K562 (cell line): Measurements from ENCODE around the gene GHRH. TPM values are rescaled to one million over a fixed set of nuclear protein-coding genes. Genes with fewer than 3 reads are reported as not detected.

ENCODE experiments used
- ATAC-seq: fragments of 200-7000 bp; cut with Tn5 transposase; 3 replicates; pipeline ENCODE4 v1.9.1; 2020; ENCODE audit warnings: moderate library complexity
- BruUV-seq: library from RNA; stranded (reverse); fragments of 400-500 nt; replicated peaks from 2 replicates; lab custom pipeline; 2021; lab: Mats Ljungman, UMichigan
- CTCF ChIA-PET: fragments of 300-600 bp; formaldehyde crosslinking; extraction: SDS; loops from one replicate; lab custom pipeline; 2021; ENCODE audit warnings: low intra/inter-chr PET ratio; lab: Yijun Ruan, JAX
- POLR2A ChIA-PET: fragments of 300-600, 350-650 bp; sonication (Branson Sonifier 250); formaldehyde crosslinking; extraction: SDS; loops from one replicate; lab custom pipeline; 2021; ENCODE audit warnings: antibody characterized with exemption, inconsistent platforms; lab: Yijun Ruan, JAX
- DNase-seq, 4 experiments: peaks; one replicate each; pipeline versions ENCODE4 v3.0.0 to v3.0.0-alpha.2; 2011 to 2018; ENCODE audit warnings: low spot score in 3 of 4, mixed read lengths in 3 of 4; ENCODE audit errors: extremely low read depth in 1 of 4
- FAIRE-seq: peaks from 2 replicates; lab custom pipeline; 2011; peaks lifted over from hg19 to GRCh38; lab: Jason Lieb, UNC
- H2AFZ ChIP-seq: 2 replicates; pipeline ENCODE4 v1.6.0; 2011; ENCODE audit warnings: low read depth, low read length, control low read depth, inconsistent platforms
- H3K27ac ChIP-seq: fragments of 200-600 bp; 3 replicates; pipeline ENCODE4 v1.8.0; 2011; ENCODE audit warnings: low read depth, mild to moderate bottlenecking, control low read depth, inconsistent platforms, low read length, moderate library complexity, mixed read lengths; ENCODE audit errors: extremely low read depth
- H3K27me3 ChIP-seq, 2 experiments: fragments of 300-600 bp in 1 of 2; 2 replicates in 1 of 2; 3 replicates in 1 of 2; pipeline versions ENCODE4 v1.6.0 to v1.8.0; 2011; ENCODE audit warnings: inconsistent platforms in 2 of 2, low read length in 2 of 2, mild to moderate bottlenecking in 1 of 2, mixed read lengths in 1 of 2, moderate library complexity in 1 of 2; ENCODE audit not compliant: control insufficient read depth in 2 of 2, insufficient read depth in 2 of 2
- H3K36me3 ChIP-seq: fragments of 300-600 bp; 3 replicates; pipeline ENCODE4 v1.8.0; 2011; ENCODE audit warnings: mild to moderate bottlenecking, low read length, inconsistent platforms; ENCODE audit not compliant: control insufficient read depth, insufficient read depth
- H3K4me1 ChIP-seq, 2 experiments: fragments of 200-600 bp in 1 of 2; replicated peaks in 1 of 2; 2 replicates in 1 of 2; 3 replicates in 1 of 2; pipeline versions ENCODE4 v1.5.1 to v1.8.0; 2011; ENCODE audit warnings: inconsistent platforms in 2 of 2, low read length in 2 of 2, mild to moderate bottlenecking in 1 of 2, mixed read lengths in 1 of 2, moderate library complexity in 1 of 2; ENCODE audit not compliant: control insufficient read depth in 2 of 2, insufficient read depth in 2 of 2
- H3K4me2 ChIP-seq: 2 replicates; pipeline ENCODE4 v1.6.1; 2011; ENCODE audit warnings: low read length, control low read depth, inconsistent platforms, mixed read lengths; ENCODE audit not compliant: insufficient read depth
- H3K4me3 ChIP-seq: fragments of 200-600 bp; sonication (generic), shearing (Covaris generic); 2 replicates; pipeline ENCODE4 v1.5.1; 2016; ENCODE audit warnings: control low read depth, inconsistent platforms
- H3K79me2 ChIP-seq: fragments of 200-600 bp; 3 replicates; pipeline ENCODE4 v1.8.0; 2011; ENCODE audit warnings: low read length, inconsistent platforms; ENCODE audit not compliant: control insufficient read depth, insufficient read depth
- H3K9ac ChIP-seq, 2 experiments: 2 replicates each; pipeline versions ENCODE4 v1.6.0 to v1.6.1; 2011; ENCODE audit warnings: low read depth in 2 of 2, low read length in 2 of 2, control low read depth in 1 of 2, inconsistent platforms in 1 of 2, mild to moderate bottlenecking in 1 of 2, mixed read lengths in 1 of 2; ENCODE audit not compliant: insufficient read depth in 1 of 2
- H3K9me1 ChIP-seq: one replicate; pipeline ENCODE4 v1.6.0; 2011; ENCODE audit warnings: inconsistent platforms, mild to moderate bottlenecking, low read length, moderate library complexity; ENCODE audit not compliant: control insufficient read depth, insufficient read depth
- H3K9me3 ChIP-seq: replicated peaks from 2 replicates; pipeline ENCODE4 v1.5.1; 2011; ENCODE audit warnings: low read depth, low read length, inconsistent platforms; ENCODE audit not compliant: control insufficient read depth, insufficient read depth
- H4K20me1 ChIP-seq: replicated peaks from 2 replicates; pipeline ENCODE4 v1.6.1; 2011; ENCODE audit warnings: low read length, inconsistent platforms, mixed read lengths; ENCODE audit not compliant: control insufficient read depth, insufficient read depth
- DEAF1 ChIP-seq: fragments of 450-650 bp; formaldehyde crosslinking; IDR thresholded peaks from 2 replicates; pipeline ENCODE4 v1.4.0; 2020; ENCODE audit warnings: mild to moderate bottlenecking, moderate library complexity
- EP400 ChIP-seq: fragments of 450-650 bp; IDR thresholded peaks from 2 replicates; pipeline ENCODE4 v1.6.1; 2017; ENCODE audit warnings: antibody characterized with exemption, mild to moderate bottlenecking, moderate library complexity
- FOXA1 ChIP-seq: fragments of 450-650 bp; IDR thresholded peaks from 2 replicates; pipeline ENCODE4 v1.6.1; 2016; ENCODE audit warnings: mild to moderate bottlenecking, borderline replicate concordance
- MNT ChIP-seq, 2 experiments: fragments of 450-650 bp; conservative IDR thresholded peaks; 2 replicates each; pipeline ENCODE4 v1.6.1; 2017; ENCODE audit warnings: mild to moderate bottlenecking in 2 of 2, moderate library complexity in 2 of 2
- NFYB ChIP-seq: IDR thresholded peaks from 2 replicates; pipeline ENCODE4 v1.6.1; 2011; ENCODE audit warnings: mild to moderate bottlenecking, moderate library complexity; ENCODE audit not compliant: insufficient read length; ENCODE audit errors: extremely low read depth
- NKRF ChIP-seq: fragments of 450-650 bp; IDR thresholded peaks from 2 replicates; pipeline ENCODE4 v1.6.1; 2016; ENCODE audit warnings: borderline replicate concordance
- RBM22 ChIP-seq: fragments of 200-400 bp; formaldehyde crosslinking; IDR thresholded peaks from 2 replicates; pipeline ENCODE4 v1.6.1; 2018; ENCODE audit warnings: low read length, low read depth; ENCODE audit not compliant: poor library complexity, severe bottlenecking
- RNF2 ChIP-seq: sonication (generic); IDR thresholded peaks from 2 replicates; pipeline ENCODE4 v1.6.1; 2016
- SRF ChIP-seq, 2 experiments: fragments of 250-450, 450-650 bp in 1 of 2; sonication (Bioruptor Pico) in 1 of 2; sonication (generic) in 1 of 2; formaldehyde crosslinking; IDR thresholded peaks; 2 replicates each; pipeline versions ENCODE4 v1.5.0 to v1.5.1; 2020 to 2022; ENCODE audit warnings: mild to moderate bottlenecking in 1 of 2, missing genetic modification reagents in 1 of 2
- SUPT5H ChIP-seq: fragments of 450-650 bp; IDR thresholded peaks from 2 replicates; pipeline ENCODE4 v1.6.1; 2016
- TFAM ChIP-seq: fragments of 250-450 bp; sonication (Bioruptor Pico); conservative IDR thresholded peaks from 2 replicates; pipeline ENCODE4 v1.5.0; 2021; ENCODE audit warnings: mild to moderate bottlenecking, moderate library complexity
- WGBS: fragments of 100-300 bp; shearing (Covaris generic); methylation state at CpG from one replicate; pipeline ENCODE4 v1.1.6; 2016; ENCODE audit warnings: low coverage, mixed read lengths; ENCODE audit not compliant: insufficient coverage; ENCODE audit errors: missing lambda C conversion rate; 5-methylcytosine and 5-hydroxymethylcytosine counted together
- in situ Hi-C: fragments of 300-500 bp; cut with MboI; formaldehyde crosslinking; loops from 4 replicates; pipeline ENCODE4 v1.15.0; 2018; ENCODE audit warnings: inconsistent platforms, mixed read lengths
- intact Hi-C: fragments of 100-400 bp; cut with micrococcal nuclease; formaldehyde crosslinking; loops from 2 replicates; pipeline ENCODE4 v1.14.2; 2022
- polyA plus RNA-seq, 8 experiments: library from polyadenylated mRNA; depleted of rRNA in 4 of 8; stranded (reverse) in 5 of 8; unstranded in 3 of 8; fragments of >200 nt; fragmentation: Nextera tagmentation in 2 of 8; fragmentation: Illumina TruSeq in 1 of 8; extraction: Ambion mirVana in 2 of 8; extraction: Trizol in 1 of 8; gene quantifications; 2 replicates each; pipeline versions ENCODE4 v1.2.1 to v1.2.3, GENCODE V29; 2011 to 2014; ENCODE audit warnings: inconsistent platforms in 1 of 8, missing spikeins in 1 of 8
- total RNA-seq, 7 experiments: library from RNA; depleted of rRNA in 6 of 7; stranded (reverse); fragments of >200 nt in 6 of 7; fragmentation: Illumina TruSeq in 2 of 7; extraction: Trizol in 2 of 7; gene quantifications; 2 replicates each; pipeline versions ENCODE4 v1.2.1 to v1.2.3, GENCODE V29; 2011 to 2021; ENCODE audit warnings: low replicate concordance in 1 of 7

Gene GHRH
- total and polyA plus RNA-seq, 9 of the 15 experiments (the other 6 are each of a cell fraction or from before 2014, with no cell fraction given): not detected

GRCh38 chr20:37309290-37309689 is 47.7 kb upstream of the GHRH start:
- ChIA-PET POLR2A (interaction anchor here (1.5 kb wide), 1 partner anchor 18 kb away, joined by 3 read pairs; no protein-coding TSS in a partner anchor), CTCF (no interaction called here)
- DNase-seq (no peak), FAIRE-seq (no peak), ATAC-seq (no peak)
- H3K27me3 ChIP-seq: no peaks in the 10 kb centered on the region
- intact Hi-C loops: no loop called here
- H3K4me1 ChIP-seq: peaks cover 14 to 19% of the 10 kb centered on the region in 2 experiments
- no peak overlapping the region for H3K4me2 ChIP-seq
- H2AFZ ChIP-seq: no peak overlapping the region
- no peak overlapping the region for H3K27ac ChIP-seq
- no peak overlapping the region for H3K9ac ChIP-seq
- in situ Hi-C loops: no loop called here
- WGBS: 98% methylated on average over 6 of the region's 6 CpGs
- no TSS peak for BruUV-seq
- no peaks in the 10 kb centered on the region for H3K9me1 ChIP-seq
- no peaks in the 10 kb centered on the region; the same call in 2 of the 3 replicates for H3K79me2 ChIP-seq
- peaks cover 3% of the 10 kb centered on the region; the same call in 1 of the 2 replicates for H4K20me1 ChIP-seq
- no peak overlapping the region for H3K4me3 ChIP-seq
- no peaks in the 10 kb centered on the region for H3K9me3 ChIP-seq
- peaks cover 64% of the 10 kb centered on the region; the same call in 2 of the 3 replicates for H3K36me3 ChIP-seq
- TF ChIP-seq FOXA1: no peak
- TF ChIP-seq RNF2: no peak
- TF ChIP-seq MNT (conservative IDR thresholded peaks at IDR 0.05): no peak
- TF ChIP-seq RBM22: no peak
- no peak for TF ChIP-seq NFYB
- no peak for TF ChIP-seq TFAM
- no peak for TF ChIP-seq NKRF
- no peak for TF ChIP-seq SRF (CRISPR knock-in tag; IDR thresholded peaks at IDR 0.05)
- no peak for TF ChIP-seq SUPT5H
- no peak for TF ChIP-seq EP400
- no peak for TF ChIP-seq DEAF1 (CRISPR knock-in tag)
